DND-41 (cell line): ENCODE measurements around the gene ANO6.
A peak's percentile ranks its signal among the peaks of the same experiment; 100 is the strongest.

Source experiments
- CTCF ChIP-seq: IDR thresholded peaks from 2 replicates; pipeline ENCODE4 v1.5.1; 2012; ENCODE audit warnings: borderline replicate concordance, low read length, moderate library complexity, mild to moderate bottlenecking; ENCODE audit not compliant: poor library complexity, severe bottlenecking; ENCODE audit errors: extremely low read depth
- EZH2 ChIP-seq: IDR thresholded peaks from 3 replicates; pipeline ENCODE4 v1.6.1; 2012; ENCODE audit warnings: borderline replicate concordance, low read depth, mild to moderate bottlenecking, moderate library complexity, low read length, inconsistent platforms; ENCODE audit not compliant: severe bottlenecking

DNA sequence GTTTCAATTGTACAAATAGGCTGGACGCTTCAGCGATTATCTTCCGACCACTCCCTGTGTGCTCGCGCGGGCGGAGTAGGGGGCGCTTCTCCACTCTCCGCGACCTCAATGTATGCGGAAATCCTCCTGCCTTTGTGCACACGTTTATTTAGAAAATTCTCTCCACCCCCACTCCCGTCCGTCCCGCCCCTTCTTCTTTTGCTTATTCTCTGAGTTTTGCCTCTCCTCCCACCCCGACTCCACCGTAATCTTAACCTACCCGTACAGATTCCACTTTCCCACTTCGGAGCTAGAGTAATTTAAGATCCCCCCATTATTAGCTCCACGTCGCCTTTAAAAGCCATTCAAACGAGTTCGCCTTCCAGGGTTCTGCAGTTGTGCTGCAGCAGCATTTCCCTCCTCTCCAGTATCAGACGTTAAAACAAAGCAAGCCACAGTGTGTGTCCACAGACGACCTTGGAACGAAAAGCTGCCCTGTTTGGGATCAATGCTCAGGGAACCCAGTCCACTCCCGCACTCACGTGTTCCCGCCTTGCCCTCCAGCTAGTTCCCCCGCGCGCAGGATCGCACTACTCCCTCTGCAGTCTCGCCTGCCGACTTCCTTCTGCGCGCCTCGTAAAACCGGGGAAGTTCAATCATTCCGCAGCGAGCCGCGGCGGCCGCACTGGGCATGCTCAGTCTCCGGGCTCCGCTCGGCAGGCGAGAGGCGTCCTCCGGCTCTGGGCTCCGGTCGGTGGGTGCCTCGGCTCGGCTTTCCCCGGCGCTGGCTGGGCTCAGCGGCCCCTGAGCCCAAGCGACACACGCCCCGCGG is at the start of gene ANO6:
- TF ChIP-seq CTCF (peak; percentile 64), EZH2 (no peak)
